COLO829 (cell line): ENCODE results near the gene SNAPC2.
"Not testable (repeated sequence)": the region's sequence is repeated elsewhere in the genome, so short reads cannot be mapped to it uniquely, and the experiment has no call there.

Experiments used
- DNase-seq: peaks from one replicate; pipeline ENCODE4 v3.0.0; 2012; ENCODE audit warnings: low spot score

Gene SNAPC2

GRCh38 chr19:7921302-7921966 is 1.3 kb downstream of the SNAPC2 start:
- no peak for DNase-seq

GRCh38 chr19:7921967-7922835 is 2.1 kb downstream of the SNAPC2 start:
- DNase-seq, result no peak

- no peak for DNase-seq
Observed at GRCh38 chr19:7922836-7923195, 2.7 kb downstream of the SNAPC2 start.

GRCh38 chr19:7923295-7924191 is 3.4 kb downstream of the SNAPC2 start:
- no peak for DNase-seq

- DNase-seq, result no peak
Observed at GRCh38 chr19:7924241-7924640, 4.1 kb downstream of the SNAPC2 start.

GRCh38 chr19:7924651-7925170 is 4.6 kb downstream of the SNAPC2 start:
- no peak for DNase-seq

- peak; percentile 72 for DNase-seq
Observed at GRCh38 chr19:7925171-7925851, 5.2 kb downstream of the SNAPC2 start.

GRCh38 chr19:7926021-7926726 is 6.0 kb downstream of the SNAPC2 start, which contains the start of gene CTXN1:
TSS of gene CTXN1 (minus strand) at chr19:7926135. CDS start at chr19:7925538, 597 bp downstream.
- no peak for DNase-seq

- no peak for DNase-seq
Observed at GRCh38 chr19:7926727-7927604, 6.8 kb downstream of the SNAPC2 start.

GRCh38 chr19:7927605-7928333 is 7.6 kb downstream of the SNAPC2 start:
- no peak for DNase-seq

GRCh38 chr19:7928334-7928706 is 8.2 kb downstream of the SNAPC2 start:
- DNase-seq, result no peak

- DNase-seq, result no peak
Observed at GRCh38 chr19:7928741-7929701, 8.9 kb downstream of the SNAPC2 start.

GRCh38 chr19:7930030-7930429 is 9.9 kb downstream of the SNAPC2 start:
- DNase-seq, result not testable (repeated sequence)

GRCh38 chr19:7930765-7931164 is 10.6 kb downstream of the SNAPC2 start:
- DNase-seq, result no peak

GRCh38 chr19:7931221-7932061 is 11.3 kb downstream of the SNAPC2 start:
- no peak for DNase-seq

GRCh38 chr19:7932276-7932929 is 12.3 kb downstream of the SNAPC2 start:
- DNase-seq, result no peak

- no peak for DNase-seq
Observed at GRCh38 chr19:7932930-7933300, 12.8 kb downstream of the SNAPC2 start.
